ENCODE results near the gene CHRND. TPM values are rescaled to one million over a fixed set of nuclear protein-coding genes. Genes with fewer than 3 reads are reported as not detected.

The CHRND gene
- total and polyA plus RNA-seq, 8 donors: 0.07 to 0.22 (median 0.12) TPM; not detected in 5

- WGBS, 2 donors: 72 to 96% methylated on average over 2 of the region's 2 CpGs
- no peak for TF ChIP-seq CTCF (IDR thresholded peaks at IDR 0.05)
- H3K36me3 ChIP-seq: no peaks in the 10 kb centered on the region
- DNase-seq (no peak), FAIRE-seq (no peak), ATAC-seq (no peak)
- no peak overlapping the region for H3K27ac ChIP-seq
- H3K4me1 ChIP-seq: peaks cover 0 to 10% (median 4%) of the 10 kb centered on the region in 3 donors
- H3K27me3 ChIP-seq: no peaks in the 10 kb centered on the region
- no peak overlapping the region for H3K4me3 ChIP-seq
- intact Hi-C loops (cut with DNase I): no loop called here
- H3K9me3 ChIP-seq: no peaks in the 10 kb centered on the region
Measured at GRCh38 chr2:232577841-232578240, 51.9 kb downstream of the CHRND start.

GRCh38 chr2:232578626-232579025 lies 52.7 kb downstream of the CHRND start:
- ATAC-seq (no peak), FAIRE-seq (no peak), DNase-seq (no peak)
- Histone ChIP-seq H3K4me1 (peaks cover 0 to 9% (median 0%) of the 10 kb centered on the region in 3 donors), H3K27me3 (no peaks in the 10 kb centered on the region), H3K36me3 (no peaks in the 10 kb centered on the region), H3K4me3 (no peak overlapping the region), H3K9me3 (no peaks in the 10 kb centered on the region), H3K27ac (no peak overlapping the region)
- intact Hi-C loops (cut with DNase I): no loop called here
- 71 to 77% methylated on average over 2 of the region's 2 CpGs for WGBS, 2 donors
- no peak for TF ChIP-seq CTCF (IDR thresholded peaks at IDR 0.05)

- no peak overlapping the region for H3K4me3 ChIP-seq
- no peak for ATAC-seq
- intact Hi-C loops (cut with DNase I): no loop called here
- peak overlapping the region in 2 of 4 donors; percentile 37 to 48 for H3K27ac ChIP-seq
- H3K27me3 ChIP-seq: no peaks in the 10 kb centered on the region
- DNase-seq: no peak
- H3K4me1 ChIP-seq: peaks cover 0 to 9% (median 0%) of the 10 kb centered on the region in 3 donors
- no peaks in the 10 kb centered on the region for H3K9me3 ChIP-seq
- no peaks in the 10 kb centered on the region for H3K36me3 ChIP-seq
- 46 to 51% methylated on average over 6 of the region's 6 CpGs for WGBS, 2 donors
- no peak for FAIRE-seq
- no peak for TF ChIP-seq CTCF (IDR thresholded peaks at IDR 0.05)
Measured at GRCh38 chr2:232580648-232580981, 54.7 kb downstream of the CHRND start.

GRCh38 chr2:232581725-232582124 lies 55.8 kb downstream of the CHRND start:
- intact Hi-C loops (cut with DNase I): no loop called here
- H3K9me3 ChIP-seq: no peaks in the 10 kb centered on the region
- H3K27me3 ChIP-seq: no peaks in the 10 kb centered on the region
- no peak for TF ChIP-seq CTCF (IDR thresholded peaks at IDR 0.05)
- ATAC-seq: no peak
- DNase-seq: no peak
- FAIRE-seq: no peak
- peaks cover 0 to 9% (median 0%) of the 10 kb centered on the region in 3 donors for H3K4me1 ChIP-seq
- no peak overlapping the region for H3K27ac ChIP-seq
- no peaks in the 10 kb centered on the region for H3K36me3 ChIP-seq
- H3K4me3 ChIP-seq: no peak overlapping the region

- FAIRE-seq (no peak), DNase-seq (no peak), ATAC-seq (no peak)
- no peaks in the 10 kb centered on the region for H3K27me3 ChIP-seq
- intact Hi-C loops (cut with DNase I): no loop called here
- peaks cover 0 to 17% (median 7%) of the 10 kb centered on the region in 3 donors for H3K4me1 ChIP-seq
- H3K27ac ChIP-seq: no peak overlapping the region
- no peaks in the 10 kb centered on the region for H3K36me3 ChIP-seq
- no peak overlapping the region for H3K4me3 ChIP-seq
- no peaks in the 10 kb centered on the region for H3K9me3 ChIP-seq
- WGBS, 2 donors: 92 to 93% methylated on average over 6 of the region's 6 CpGs
- no peak for TF ChIP-seq CTCF (IDR thresholded peaks at IDR 0.05)
Measured at GRCh38 chr2:232584238-232584637, 58.3 kb downstream of the CHRND start.

Other genes starting within 250 kb of the CHRND start
- not detected for gene ALPP, start 147.4 kb upstream of the CHRND start, total RNA-seq
- gene ALPP, start 147.4 kb upstream of the CHRND start, polyA plus RNA-seq: not detected
- not detected for gene ALPG, start 119.3 kb upstream of the CHRND start, total RNA-seq
- gene ALPG, start 119.3 kb upstream of the CHRND start, polyA plus RNA-seq: not detected
- not detected for gene ALPI, start 70.0 kb upstream of the CHRND start, total RNA-seq
- not detected for gene ALPI, start 70.0 kb upstream of the CHRND start, polyA plus RNA-seq
- 1 to 10 TPM in 1 of 6 donors, under 1 TPM in 3, not detected in 2; 0.47 to 1.1 (median 0.76) TPM for gene ECEL1, start 38.3 kb upstream of the CHRND start, total RNA-seq
- gene ECEL1, start 38.3 kb upstream of the CHRND start, polyA plus RNA-seq: under 1 TPM; 0.30 to 0.99 TPM
- not detected for gene PRSS56, start 5.8 kb upstream of the CHRND start, total RNA-seq
- under 1 TPM in 1 of 2 donors, not detected in 1; 0.02 TPM for gene PRSS56, start 5.8 kb upstream of the CHRND start, polyA plus RNA-seq
- not detected for gene CHRNG, start 13.5 kb downstream of the CHRND start, total RNA-seq
- not detected for gene CHRNG, start 13.5 kb downstream of the CHRND start, polyA plus RNA-seq
- 1 to 10 TPM in 5 of 6 donors, under 1 TPM in 1; 0.88 to 2.8 (median 2.0) TPM for gene TIGD1, start 24.4 kb downstream of the CHRND start, total RNA-seq
- gene TIGD1, start 24.4 kb downstream of the CHRND start, polyA plus RNA-seq: 1 to 10 TPM; 2.8 to 5.9 TPM
- gene EIF4E2, start 24.5 kb downstream of the CHRND start, total RNA-seq: 10 to 100 TPM; 17.8 to 33.0 (median 22.8) TPM
- 10 to 100 TPM; 28.0 to 31.1 TPM for gene EIF4E2, start 24.5 kb downstream of the CHRND start, polyA plus RNA-seq
- gene EFHD1, start 107.4 kb downstream of the CHRND start, total RNA-seq: 1 to 10 TPM in 3 of 6 donors, under 1 TPM in 3; 0.31 to 1.7 (median 1.1) TPM
- 1 to 10 TPM; 3.8 to 4.8 TPM for gene EFHD1, start 107.4 kb downstream of the CHRND start, polyA plus RNA-seq
- 10 to 100 TPM; 33.6 to 50.9 (median 41.7) TPM for gene GIGYF2, start 171.2 kb downstream of the CHRND start, total RNA-seq
- gene GIGYF2, start 171.2 kb downstream of the CHRND start, polyA plus RNA-seq: 10 to 100 TPM; 17.4 to 19.5 TPM

Measured in pancreas (tissue), 10 donors.